UCSD-AML1 (cell line): ENCODE results near the gene SPTLC3.

ENCODE experiments used
- DNase-seq: peaks from one replicate; lab custom pipeline; 2025; ENCODE audit not compliant: unreplicated experiment; lab: John Stamatoyannopoulos, UW

SPTLC3 gene

DNA sequence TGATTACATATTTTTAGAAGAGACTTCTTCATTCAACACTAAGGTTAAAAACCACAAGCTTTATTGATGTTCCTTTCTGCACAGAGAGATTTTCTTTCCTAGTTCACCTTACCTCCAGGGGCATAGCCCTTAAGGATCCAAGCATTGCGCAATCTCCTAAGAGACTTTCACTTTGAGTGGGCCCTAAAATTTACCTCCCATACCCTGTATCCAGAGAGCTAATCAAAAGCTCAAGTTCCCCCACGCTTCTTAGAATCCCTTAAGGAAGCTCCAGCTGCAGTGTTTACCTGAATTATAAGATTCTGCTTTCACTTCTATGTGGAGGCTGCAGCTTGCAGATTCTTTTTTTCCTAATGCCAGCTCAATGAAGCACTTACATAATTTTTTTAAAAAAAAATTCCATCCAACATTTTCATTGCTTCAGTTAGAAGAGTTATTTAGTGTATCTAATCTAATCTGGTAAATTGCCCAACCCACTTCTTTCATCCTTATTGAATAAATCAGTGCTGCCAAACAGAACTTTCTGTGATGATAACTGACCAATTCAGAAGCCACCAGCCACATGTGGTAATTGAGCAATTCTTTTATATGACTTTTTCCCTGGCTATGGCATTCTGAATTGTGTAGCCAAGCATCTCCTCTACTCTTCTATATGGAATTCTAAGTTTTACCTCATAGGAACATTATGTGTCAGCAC, 24.6 kb upstream of the SPTLC3 start:
- DNase-seq, result no peak

DNA sequence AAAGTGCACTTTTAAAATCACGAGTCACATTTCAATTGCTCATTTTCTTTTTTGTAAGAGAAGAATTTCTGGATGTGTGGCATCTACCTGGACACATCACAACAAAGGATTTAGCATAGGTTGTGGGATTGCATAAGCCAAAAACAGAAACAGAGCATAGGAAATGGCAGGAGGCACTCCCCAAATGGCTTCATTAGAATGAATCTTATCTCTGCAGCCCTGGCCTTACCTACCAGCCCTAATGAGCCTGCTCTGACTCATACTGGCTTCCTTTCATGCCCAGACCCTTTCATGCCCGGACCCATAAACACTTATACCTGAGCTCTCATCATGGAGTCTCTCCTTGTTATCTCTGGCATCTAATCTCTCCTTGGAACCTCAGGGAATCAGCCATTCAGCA, 23.9 kb upstream of the SPTLC3 start:
- DNase-seq, result no peak

DNA sequence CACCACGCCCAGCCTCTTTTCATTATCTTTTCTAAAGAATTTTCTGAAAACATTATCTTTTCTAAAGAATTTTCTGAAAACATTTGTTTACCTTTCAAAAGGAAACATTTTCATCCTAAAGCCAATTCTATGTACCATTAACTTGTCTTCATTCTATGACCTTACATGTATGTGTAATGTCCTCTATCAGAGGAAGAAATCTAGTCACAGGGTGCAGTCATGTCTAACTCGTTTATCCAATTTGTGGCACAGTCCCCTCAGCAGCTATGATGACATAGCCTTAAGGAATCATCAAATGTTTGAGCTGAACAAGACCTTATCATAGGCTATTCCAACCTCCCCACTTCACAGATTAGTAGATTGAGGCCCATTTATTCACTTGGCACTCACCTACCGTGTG, 21.5 kb upstream of the SPTLC3 start:
- DNase-seq, result no peak

GRCh38 chr20:12989586-12990115, 19.1 kb upstream of the SPTLC3 start:
- DNase-seq, result no peak

DNA sequence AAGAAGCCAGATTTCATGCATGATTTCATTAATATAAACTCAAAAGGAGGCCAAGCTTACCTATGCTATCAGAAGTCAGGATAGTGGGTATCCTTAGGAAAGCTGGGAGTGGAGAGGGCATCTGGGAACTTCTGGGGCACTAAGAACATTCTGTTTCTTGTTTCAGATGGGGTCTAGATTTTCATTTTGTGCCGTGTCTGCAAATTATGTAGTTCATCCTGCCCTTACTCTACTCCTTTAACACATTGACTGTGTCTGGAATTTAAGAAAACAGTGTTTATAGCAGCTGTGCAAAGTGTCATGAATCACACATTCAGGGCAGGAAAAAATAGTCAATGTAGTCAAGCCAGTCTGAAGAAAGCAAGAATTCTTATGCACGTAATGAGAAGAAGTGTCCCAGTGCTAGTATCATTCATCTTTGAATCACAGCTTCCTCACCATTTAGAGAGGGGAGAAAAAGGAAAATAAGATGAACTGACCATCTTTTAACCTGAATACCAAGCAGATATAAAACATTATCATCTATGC, 11.6 kb upstream of the SPTLC3 start:
- no peak for DNase-seq

DNA sequence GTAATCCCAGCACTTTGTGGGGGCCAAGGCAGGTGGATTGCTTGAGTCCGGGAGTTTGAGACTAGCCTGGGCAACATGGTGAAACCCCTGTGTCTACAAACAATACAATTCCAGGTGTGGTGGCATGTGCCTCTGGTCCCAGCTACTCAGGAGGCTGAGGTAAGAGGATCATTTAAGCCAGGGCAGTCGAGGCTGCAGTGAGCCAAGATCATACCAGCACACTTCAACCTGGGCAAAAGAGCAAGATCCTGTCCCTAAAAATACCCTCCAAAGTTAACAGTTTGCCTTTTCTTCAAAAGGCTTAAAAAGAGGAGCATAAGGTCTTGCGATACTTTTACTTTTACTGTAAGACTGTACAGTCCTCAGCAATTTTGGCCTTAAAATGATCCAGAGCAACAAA, 10.7 kb upstream of the SPTLC3 start:
- DNase-seq, result no peak

GRCh38 chr20:12999201-12999600, 9.6 kb upstream of the SPTLC3 start:
- DNase-seq, result no peak

GRCh38 chr20:13002251-13002650, 6.5 kb upstream of the SPTLC3 start:
- DNase-seq, result no peak

DNA sequence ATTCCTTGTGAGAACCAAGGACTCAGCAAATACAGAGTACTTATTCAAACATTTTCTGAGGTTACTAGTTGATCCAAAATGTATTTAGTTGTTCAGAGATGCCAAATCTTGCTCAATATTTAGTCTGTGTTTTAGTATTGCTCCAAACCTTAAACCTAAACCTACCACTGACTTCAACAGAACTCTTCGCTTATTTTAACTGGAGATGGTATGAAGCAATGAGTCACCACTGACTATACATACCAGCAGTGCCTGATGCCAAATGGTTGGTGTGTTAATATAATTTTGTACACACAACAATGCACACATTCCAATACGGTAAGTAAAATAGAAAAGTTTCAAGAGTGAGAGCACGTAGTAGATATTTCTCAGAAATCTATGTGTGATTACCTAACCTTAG, 1.9 kb upstream of the SPTLC3 start:
- DNase-seq, result no peak

GRCh38 chr20:13007596-13007995, 1.2 kb upstream of the SPTLC3 start:
- no peak for DNase-seq

DNA sequence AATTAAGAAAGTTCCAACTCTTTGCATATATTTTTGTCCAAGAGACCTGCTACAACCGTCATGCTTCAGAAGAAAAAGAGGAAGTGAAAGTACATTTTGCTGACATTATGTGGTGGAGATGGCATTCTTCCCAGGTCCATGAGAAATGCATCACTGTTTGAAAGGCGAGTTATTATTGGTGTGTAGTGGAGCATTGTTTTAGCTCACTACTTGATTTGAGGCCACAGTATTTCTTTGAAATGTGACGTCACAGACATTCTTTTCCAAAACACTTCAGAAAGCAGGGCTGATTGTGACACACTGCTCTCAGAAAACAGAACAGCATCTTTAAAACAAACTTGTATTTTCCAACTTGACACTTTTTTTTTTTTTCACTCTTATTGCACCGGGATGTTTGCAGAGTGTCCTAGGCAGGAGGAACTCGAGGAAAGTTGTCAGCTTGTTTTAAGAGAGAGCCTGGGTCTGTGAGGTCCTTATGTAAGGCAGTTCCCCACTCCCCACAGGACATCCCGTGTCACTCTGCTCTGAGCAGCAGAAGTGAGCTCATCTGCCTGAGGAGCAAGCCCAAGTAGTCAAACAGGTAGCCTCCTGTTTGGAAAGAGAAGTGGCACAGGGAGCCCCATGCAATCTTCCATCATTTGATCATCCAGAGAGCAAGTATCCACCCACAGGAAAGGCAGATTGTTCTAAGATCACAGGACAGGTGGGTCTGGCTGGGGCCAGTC, 1.1 kb downstream of the SPTLC3 start:
- no peak for DNase-seq

DNA sequence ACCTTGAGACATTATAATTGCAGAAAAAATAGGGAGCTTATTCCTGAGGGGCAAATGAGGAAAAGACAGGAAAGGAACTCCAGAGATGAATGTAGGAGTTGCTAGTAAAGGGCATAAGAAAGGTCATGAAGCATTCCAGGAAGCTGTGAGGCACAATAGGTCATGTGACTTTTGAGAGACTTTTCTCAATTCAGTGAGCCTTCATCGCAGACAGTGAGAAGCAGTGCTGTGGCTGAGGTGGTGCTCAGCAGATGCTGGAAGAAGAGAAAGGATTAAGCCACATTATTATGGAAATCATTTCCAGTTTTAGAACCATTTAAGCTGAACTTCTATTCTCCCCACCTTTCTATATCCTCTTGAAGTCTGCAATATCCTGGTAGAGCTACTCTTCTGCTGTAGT, 4.1 kb downstream of the SPTLC3 start:
- DNase-seq, result no peak

DNA sequence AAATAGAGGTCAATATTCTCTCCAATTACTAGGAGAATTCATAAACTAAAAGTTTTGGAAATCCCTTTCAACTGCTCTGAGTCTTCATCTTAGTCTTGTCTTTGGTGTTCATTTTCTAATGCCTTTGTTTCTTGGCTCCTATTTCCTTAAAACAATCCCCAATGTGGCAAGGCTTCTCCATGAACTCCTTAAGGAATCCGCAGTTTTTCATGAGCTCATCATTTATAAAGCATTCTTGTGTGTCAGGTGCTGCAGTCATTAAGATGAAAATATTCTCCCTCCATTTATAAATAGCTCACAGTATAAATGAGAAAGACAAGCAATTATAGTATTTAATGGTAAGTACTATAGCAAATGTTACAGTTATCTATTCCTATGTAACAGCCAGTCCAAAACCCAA, 4.6 kb downstream of the SPTLC3 start:
- DNase-seq, result no peak

GRCh38 chr20:13017235-13017634, 8.5 kb downstream of the SPTLC3 start:
- no peak for DNase-seq

- no peak for DNase-seq
These were observed 9.2 kb downstream of the SPTLC3 start for GRCh38 chr20:13017883-13018535.

GRCh38 chr20:13021205-13021970, 12.6 kb downstream of the SPTLC3 start:
- no peak for DNase-seq

DNA sequence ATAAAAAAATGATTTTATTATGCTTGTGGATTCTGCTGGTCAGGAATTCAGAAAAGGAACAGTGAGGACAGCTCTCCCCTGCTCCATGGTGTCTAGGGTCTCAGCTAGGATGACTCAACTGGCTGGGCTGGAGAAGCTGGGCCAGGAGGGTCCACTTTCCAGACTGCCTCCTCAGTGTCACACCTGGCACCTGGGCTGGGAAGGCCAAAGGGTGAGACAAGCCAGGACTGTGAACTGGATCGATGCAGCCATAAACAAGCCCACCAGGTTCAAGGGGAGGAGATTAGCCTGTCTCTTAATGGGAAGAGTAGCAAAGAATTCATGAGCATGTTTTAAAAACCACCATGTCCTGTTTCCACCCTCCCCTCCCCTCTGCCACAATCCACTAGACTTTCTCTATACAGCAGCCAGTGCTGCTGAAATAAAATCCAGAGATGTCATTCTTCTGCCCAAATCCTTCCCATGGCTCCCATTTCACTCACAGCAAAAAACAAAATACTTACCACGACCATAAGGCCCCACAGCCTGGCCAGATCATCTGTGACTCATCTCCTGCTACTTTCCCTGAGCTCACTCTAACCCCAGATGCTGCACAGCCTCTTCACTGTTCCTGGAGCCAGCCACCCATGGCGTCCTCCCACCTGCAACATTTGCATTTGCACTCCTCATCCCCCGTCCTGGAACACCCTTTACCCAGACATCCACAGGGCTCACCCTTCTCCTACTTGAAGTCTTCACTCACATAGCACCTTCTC, 13.8 kb downstream of the SPTLC3 start:
- no peak for DNase-seq

- DNase-seq, result no peak
These were observed 15.8 kb downstream of the SPTLC3 start for GRCh38 chr20:13024596-13024995.

- DNase-seq, result no peak
These were observed 16.4 kb downstream of the SPTLC3 start for GRCh38 chr20:13025181-13025580.

- no peak for DNase-seq
These were observed 19.2 kb downstream of the SPTLC3 start for GRCh38 chr20:13028001-13028400.
